Erythroblast (primary cell): ENCODE measurements around the gene TMEM154.

Experiments used
- GATA1 ChIP-seq: IDR thresholded peaks from 2 replicates; pipeline ENCODE4 v1.6.1; 2011; ENCODE audit warnings: low read depth, mild to moderate bottlenecking, control low read depth, low read length, moderate library complexity
- POLR2A ChIP-seq: IDR thresholded peaks from 2 replicates; pipeline ENCODE4 v1.6.1; 2011; ENCODE audit warnings: mild to moderate bottlenecking, low read length

- TF ChIP-seq POLR2A (no peak), GATA1 (no peak)
Measured at GRCh38 chr4:152676052-152676854, 3.5 kb downstream of the TMEM154 start.
